ENCODE data around the gene ARL8A. TPM values are rescaled to one million over a fixed set of nuclear protein-coding genes. Genes with fewer than 3 reads are reported as not detected.
A peak's percentile ranks its signal among the peaks of the same experiment; 100 is the strongest.
"Not testable (repeated sequence)": the region's sequence is repeated elsewhere in the genome, so short reads cannot be mapped to it uniquely, and the experiment has no call there.

Gene ARL8A
- total RNA-seq, 1 experiment from 2014 or later, result 29.0 TPM

GRCh38 chr1:202113690-202114300 lies 30.7 kb downstream of the ARL8A start:
- DNase-seq (ENCODE audit: low read depth), result no peak

DNA sequence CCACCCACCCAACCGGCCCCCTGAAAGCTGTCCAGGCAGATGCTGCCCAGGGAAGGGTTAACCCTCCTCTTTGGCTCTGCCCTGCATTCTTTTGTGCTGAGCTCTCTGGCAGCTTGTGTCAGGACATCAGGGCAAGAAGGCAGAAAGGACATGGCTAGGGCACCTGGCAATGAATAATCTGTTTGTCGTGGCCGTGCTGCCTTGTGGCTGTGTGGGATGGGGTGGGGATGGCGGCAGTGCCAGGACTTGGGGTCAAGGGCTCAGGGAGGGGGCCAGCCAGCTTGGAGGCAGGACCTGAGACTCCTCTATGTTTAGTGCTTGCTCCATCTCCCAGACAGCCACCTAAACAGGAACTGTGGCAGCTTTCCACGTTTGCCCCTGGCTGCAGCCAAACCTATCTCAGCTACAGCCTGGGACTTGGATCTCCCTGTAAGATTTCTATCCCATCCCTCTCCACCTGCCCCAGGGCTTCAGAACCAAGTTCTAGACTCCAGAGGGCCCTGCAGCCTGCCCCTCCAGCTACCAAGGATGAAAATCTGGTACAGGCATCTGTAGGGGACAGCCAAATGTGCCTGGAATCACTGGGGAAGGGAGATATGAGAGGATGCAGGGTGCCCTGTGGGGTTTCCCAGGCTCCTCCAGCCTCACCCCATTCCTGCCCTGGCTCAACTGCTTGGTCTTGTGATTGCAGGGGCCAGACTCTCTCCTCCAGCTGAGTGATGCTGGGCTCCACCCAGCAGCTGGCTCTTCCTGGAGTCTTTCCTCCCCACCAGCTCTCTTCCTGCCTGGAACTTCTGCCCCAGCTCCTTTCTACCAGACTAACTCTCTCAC lies 31.5 kb downstream of the ARL8A start:
- DNase-seq (ENCODE audit: low read depth), result peak; percentile 19

DNA sequence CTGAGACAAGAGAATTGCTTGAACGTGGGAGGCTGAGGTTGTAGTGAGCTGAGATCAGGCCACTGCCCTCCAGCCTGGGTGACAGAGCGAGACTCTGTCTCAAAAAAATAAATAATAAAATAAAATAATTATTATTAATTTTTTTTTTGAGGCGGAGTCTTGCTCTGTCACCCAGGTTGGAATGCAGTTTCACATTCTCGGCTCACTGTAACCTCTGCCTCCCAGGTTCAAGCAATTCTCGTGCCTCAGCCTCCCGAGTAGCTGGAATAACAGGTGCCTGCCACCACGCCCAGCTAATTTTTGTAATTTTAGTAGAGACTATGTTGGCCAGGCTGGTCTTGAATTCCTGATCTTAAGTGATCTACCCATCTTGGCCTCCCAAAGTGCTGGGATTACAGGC lies 32.9 kb downstream of the ARL8A start:
- DNase-seq (ENCODE audit: low read depth), result not testable (repeated sequence)

- DNase-seq (ENCODE audit: low read depth), result no peak
These were observed 33.6 kb downstream of the ARL8A start for GRCh38 chr1:202110977-202111376.

- peak; percentile 38 for DNase-seq (ENCODE audit: low read depth)
These were observed 36.5 kb downstream of the ARL8A start for GRCh38 chr1:202107801-202108731.

DNA sequence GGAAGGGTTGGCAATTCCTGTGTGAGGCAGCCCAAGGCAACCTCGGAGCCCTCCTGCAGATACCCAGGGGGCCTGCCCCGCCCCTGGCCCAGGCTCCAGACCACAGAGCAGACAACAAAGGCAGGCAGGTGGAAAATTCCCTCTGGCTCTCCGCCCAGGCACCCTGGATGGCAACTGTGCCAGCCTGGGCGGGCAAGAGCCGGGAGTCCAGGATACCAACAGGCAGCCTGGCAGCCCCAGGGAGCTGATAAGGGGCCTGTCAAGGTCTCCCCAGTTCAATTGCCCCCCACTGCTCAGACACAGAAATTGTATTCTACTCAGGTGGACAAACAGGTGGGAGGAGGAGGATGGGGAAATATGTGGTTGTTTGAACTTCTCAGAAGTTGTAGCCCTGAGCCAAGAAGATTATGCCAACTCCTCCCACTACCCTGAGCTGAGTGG lies 37.2 kb downstream of the ARL8A start:
- DNase-seq (ENCODE audit: low read depth), result peak; percentile 43

DNA sequence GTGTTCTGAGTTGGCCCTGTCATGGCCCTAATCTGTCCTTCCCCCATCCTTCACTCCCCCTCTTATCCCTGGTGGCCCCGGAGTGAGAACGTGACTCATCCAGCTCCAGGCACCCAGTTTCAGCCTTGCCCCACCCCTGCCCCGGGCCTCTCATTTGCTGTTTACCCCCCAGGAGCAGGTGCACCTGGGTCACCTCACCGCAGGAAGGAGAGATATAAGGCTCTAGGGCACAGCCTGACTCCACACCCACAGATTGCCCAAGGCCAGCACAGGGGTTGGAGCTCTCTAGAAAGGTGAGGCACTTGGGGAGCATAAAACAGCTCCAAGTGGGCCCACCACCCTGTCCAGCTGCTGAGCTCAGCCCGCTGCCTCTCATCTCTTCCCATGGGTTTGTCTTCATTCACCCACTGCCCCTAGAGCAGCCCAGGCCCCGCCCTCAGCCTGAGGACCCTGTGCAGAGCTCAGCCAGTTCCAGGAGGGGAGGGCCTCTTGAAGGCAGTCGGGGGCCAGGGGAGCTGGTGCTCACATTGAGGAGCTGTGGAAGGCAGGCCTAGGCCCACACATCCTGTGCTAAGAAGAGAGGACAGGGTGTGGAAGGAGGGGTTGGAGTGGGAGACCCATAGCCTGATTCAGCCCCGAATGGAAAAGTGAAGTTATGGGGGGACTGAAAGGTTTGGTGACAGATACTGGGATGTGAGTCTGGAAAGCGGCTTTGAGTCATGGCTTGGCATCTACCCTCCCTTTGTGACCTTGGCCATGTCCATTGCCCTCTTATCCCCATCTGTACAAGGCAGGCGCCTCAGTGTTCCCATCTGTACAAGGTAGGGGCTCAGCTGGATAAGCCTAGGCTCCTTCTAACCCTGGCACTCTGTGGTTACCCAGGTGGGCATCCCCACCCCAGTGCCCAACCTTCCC lies 37.9 kb downstream of the ARL8A start:
- DNase-seq (ENCODE audit: low read depth), result peak; percentile 52

DNA sequence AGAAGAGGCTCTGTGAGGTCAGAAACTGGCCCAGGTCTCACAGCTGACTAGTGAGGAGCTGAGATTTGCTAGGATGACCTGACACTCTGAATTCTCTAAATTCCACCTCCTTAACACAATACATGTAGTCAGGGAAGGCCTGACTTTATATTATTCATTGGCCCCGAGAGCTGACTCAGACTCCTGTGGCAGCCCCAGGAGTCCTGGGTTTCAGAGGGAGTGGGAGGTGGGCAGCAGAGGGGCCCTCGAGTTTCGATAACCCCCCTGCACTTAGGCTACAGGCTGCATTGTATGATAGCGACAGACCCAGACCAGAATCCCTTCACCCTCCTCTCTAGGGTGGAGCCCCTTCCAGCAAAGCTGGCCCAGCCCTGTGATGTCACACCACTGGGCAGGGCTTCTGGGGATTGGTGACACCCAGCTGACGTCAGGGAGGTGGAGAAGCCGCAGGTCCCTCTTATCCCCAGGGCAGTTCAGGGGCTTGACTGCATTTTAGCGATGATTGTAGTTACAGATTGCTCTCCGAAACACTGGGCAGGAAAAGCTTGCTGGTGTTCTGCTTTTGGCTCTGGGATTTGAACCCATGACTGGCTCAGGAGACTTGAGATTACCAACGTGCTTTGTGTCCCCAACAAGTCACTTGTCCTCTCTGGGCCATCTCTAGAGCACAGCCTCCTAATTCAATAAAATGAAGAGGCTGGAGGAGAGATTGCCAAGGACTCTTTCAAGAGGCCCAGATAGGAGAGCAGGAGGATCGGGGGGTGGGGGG lies 38.8 kb downstream of the ARL8A start:
- DNase-seq (ENCODE audit: low read depth), result peak; percentile 72

GRCh38 chr1:202104073-202104472 lies 40.5 kb downstream of the ARL8A start:
- DNase-seq (ENCODE audit: low read depth), result no peak

- no peak for DNase-seq (ENCODE audit: low read depth)
These were observed 43.4 kb downstream of the ARL8A start for GRCh38 chr1:202101184-202101583.

DNA sequence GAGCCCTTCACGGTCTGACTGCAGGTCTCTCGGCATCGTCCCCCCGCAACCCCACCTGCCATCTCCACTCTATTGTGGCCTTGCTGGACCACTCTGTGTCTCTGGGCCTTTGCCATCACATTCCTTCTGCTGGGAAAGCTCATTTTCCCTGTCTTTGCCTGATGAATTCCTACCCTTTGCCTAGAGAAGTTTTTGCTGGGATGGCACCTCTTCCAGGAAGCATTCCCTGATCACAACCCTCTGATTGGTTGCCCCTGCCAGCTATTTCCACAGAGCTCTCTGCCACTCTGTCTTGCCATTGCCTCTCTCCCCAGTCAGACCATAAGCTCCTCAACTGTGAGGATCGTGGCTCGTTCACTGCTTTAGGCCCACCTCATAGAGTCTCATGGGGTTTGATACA lies 50.7 kb downstream of the ARL8A start:
- DNase-seq (ENCODE audit: low read depth), result no peak

- DNase-seq (ENCODE audit: low read depth), result no peak
These were observed 53.5 kb downstream of the ARL8A start for GRCh38 chr1:202090994-202091393.

DNA sequence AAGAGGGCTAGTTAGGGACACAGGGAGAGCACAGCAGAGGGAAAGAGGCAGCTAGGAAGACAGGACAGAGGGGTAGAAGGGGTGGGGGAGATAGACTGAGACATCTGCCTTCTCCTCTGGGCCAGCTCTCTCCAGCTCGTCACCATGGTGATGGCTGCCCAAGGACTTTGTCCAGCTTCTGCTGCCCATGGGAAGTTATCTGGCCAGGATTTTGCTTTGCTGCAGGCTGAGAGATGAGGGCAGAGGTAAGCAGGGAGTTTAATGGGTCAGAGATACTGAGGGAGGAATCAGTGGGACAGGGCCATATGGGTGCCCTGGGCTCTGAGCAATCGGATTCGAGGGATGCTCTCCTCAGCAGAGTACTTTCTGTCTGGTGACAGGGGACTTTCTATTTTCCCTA lies 56.3 kb downstream of the ARL8A start:
- DNase-seq (ENCODE audit: low read depth), result no peak

DNA sequence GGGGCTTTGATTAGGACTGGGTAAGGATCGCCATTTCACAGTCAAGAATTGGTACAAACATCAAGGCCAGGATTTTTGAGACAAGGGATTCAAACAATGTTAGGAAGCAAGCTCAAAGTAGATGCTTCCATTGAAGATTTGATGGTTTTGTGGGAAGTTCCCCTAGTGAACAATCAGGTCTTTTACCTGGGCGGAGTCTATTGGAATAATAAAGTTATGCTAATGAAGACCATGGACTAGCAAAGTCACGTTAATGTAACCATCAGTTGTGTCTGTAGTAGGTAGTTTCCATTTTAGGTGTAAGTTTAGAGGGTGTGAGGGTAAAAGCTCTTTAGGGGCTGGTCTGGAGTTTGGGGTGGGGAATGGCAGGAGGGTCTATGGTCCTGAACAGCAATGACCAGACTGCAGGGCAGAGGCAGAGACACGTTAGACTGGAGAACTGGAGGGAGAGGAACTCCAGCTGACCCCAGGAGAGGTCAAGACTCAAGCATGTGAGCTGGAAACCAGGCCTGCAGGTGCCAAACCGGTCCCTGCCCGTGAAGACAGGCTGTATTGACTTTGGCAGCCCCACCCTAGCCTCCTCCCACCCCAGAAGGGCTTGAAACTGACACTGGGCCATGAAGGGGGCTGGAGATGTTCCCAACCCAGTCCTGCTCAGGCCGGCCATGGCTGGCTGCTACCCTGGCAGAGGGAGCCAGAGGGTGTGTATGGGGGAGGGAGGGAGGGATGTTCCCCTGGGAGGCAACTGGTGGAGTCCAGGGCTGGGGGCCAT lies 57.8 kb downstream of the ARL8A start:
- DNase-seq (ENCODE audit: low read depth), result no peak

- no peak for DNase-seq (ENCODE audit: low read depth)
These were observed 58.7 kb downstream of the ARL8A start for GRCh38 chr1:202085682-202086373.

DNA sequence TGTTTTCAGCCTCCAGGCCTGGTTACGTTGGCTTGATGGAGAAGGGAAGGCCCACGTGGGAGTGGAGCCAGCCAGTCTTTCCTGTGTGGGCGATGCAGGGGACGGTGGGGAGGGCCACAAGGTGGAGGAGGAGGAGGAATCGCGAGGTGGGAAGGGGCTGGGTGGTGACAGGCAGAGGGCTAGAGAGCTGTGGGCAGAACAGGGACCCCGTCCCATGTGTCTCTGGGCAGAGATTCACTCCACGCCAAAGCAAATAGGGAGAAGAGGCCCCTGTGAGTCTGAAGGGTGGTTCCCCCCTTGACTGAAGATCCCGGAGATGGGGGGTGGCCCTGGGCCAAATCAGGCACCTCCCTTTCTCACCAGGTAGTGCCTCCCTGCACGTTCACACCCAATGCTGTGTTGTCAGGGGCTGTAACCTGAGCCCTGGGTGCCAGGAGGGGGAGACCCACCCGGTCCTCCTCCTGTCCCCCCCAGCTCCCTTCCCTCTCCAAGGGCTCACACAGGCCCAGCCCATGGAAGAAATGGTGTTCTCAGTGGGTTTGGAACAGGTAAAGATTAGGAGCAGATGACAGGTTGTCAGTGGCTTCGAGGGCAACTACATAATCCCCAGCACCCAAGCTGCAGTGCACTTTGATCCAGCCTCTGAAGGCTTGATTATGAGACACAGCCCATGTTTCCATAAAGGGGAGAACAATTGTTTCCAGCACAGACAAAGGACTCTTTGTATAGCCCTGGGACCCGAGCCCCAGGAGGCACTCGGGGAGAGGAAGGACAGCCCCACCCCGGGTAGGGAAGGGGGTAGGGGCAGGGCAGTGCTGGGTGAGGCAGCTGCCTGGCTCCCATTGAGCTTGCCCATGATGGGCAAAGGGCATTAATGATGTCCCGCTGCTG lies 59.5 kb downstream of the ARL8A start:
- DNase-seq (ENCODE audit: low read depth), result no peak
